ENCODE measurements around the gene RELN.

DNA sequence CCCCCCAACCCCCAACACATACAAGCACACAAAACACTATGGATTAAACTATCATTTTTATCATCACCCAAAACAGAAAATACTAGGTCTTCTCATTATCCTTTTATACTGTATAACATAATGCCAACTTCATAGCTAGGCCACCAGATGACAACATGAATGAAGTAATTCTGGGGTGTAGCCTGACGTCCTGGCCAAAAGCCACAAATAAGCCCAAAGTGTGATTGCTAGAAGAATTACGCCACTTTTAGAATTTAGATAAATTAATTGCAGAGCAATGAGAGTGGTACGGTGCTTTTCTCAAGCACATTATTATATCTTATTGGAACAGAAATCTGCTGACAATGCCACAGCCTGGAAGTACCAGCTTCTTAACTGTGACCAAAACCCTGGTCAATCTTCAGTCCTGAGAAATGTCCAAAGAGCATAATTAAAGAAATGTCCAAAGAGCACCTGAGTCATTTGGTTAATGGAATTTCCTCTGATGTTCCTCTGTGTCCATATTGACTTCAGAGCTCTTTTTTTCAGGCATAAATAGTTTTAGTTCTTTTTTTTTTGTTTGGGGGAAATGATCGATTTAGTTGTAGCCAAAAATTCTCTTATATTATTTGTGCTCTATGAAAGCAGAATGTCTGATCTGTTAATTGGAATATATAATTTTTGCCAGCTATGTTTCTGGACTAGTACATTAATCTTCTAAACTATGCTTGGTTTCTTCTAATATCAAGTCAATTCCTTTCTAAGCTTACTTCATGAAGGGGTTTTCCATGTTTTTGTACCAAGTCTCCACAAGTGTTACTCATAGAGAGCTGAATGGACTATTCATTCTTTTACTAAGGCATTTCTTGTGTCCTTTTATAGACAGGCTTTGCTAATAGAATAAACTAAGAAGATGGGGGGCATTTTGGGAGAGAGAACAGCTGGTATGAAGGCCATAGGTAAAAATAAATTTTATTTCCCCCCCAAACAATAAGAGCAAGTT is 310.0 kb downstream of the RELN start:
- TF ChIP-seq, protein P1, sequence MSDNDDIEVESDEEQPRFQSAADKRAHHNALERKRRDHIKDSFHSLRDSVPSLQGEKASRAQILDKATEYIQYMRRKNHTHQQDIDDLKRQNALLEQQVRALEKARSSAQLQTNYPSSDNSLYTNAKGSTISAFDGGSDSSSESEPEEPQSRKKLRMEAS (IDR thresholded peaks at IDR 0.05) = no peak
- TF ChIP-seq CTCF (IDR thresholded peaks at IDR 0.05 in 2 of 3, conservative IDR thresholded peaks at IDR 0.05 in 1 of 3; ENCODE audit: borderline replicate concordance in 1 of 3, insufficient read depth in 1 of 3, low read depth in 2 of 3, low read length in 2 of 3) = no peak
- no peak for TF ChIP-seq ZBTB33 (IDR thresholded peaks at IDR 0.05; ENCODE audit: extremely low read depth, insufficient replicate concordance, low read length)
- TF ChIP-seq, protein P2, sequence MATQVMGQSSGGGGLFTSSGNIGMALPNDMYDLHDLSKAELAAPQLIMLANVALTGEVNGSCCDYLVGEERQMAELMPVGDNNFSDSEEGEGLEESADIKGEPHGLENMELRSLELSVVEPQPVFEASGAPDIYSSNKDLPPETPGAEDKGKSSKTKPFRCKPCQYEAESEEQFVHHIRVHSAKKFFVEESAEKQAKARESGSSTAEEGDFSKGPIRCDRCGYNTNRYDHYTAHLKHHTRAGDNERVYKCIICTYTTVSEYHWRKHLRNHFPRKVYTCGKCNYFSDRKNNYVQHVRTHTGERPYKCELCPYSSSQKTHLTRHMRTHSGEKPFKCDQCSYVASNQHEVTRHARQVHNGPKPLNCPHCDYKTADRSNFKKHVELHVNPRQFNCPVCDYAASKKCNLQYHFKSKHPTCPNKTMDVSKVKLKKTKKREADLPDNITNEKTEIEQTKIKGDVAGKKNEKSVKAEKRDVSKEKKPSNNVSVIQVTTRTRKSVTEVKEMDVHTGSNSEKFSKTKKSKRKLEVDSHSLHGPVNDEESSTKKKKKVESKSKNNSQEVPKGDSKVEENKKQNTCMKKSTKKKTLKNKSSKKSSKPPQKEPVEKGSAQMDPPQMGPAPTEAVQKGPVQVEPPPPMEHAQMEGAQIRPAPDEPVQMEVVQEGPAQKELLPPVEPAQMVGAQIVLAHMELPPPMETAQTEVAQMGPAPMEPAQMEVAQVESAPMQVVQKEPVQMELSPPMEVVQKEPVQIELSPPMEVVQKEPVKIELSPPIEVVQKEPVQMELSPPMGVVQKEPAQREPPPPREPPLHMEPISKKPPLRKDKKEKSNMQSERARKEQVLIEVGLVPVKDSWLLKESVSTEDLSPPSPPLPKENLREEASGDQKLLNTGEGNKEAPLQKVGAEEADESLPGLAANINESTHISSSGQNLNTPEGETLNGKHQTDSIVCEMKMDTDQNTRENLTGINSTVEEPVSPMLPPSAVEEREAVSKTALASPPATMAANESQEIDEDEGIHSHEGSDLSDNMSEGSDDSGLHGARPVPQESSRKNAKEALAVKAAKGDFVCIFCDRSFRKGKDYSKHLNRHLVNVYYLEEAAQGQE (IDR thresholded peaks at IDR 0.05; ENCODE audit: low read depth) = no peak
- TF ChIP-seq SIN3A (IDR thresholded peaks at IDR 0.05; ENCODE audit: low read depth) = no peak
- TF ChIP-seq ATF3 (IDR thresholded peaks at IDR 0.05) = no peak
- TF ChIP-seq POLR2A (IDR thresholded peaks at IDR 0.05; ENCODE audit: borderline replicate concordance, extremely low read depth, insufficient read depth, insufficient read length) = no peak
- no peak for TF ChIP-seq FOSL1 (IDR thresholded peaks at IDR 0.05; ENCODE audit: low read depth)
- no peak for TF ChIP-seq TCF7L2 (IDR thresholded peaks at IDR 0.05; ENCODE audit: borderline replicate concordance, extremely low read depth, insufficient read depth, insufficient read length)
- TF ChIP-seq POLR2AphosphoS5 (IDR thresholded peaks at IDR 0.05; ENCODE audit: low read depth, low read length) = no peak
- TF ChIP-seq EZH2 (IDR thresholded peaks at IDR 0.05) = no peak
- no peak for TF ChIP-seq YY1 (IDR thresholded peaks at IDR 0.05; ENCODE audit: extremely low read depth, insufficient replicate concordance, low read depth, low read length)
- TF ChIP-seq EZH2phosphoT487 (IDR thresholded peaks at IDR 0.05; ENCODE audit: borderline replicate concordance) = no peak

Data from HCT116 (cell line).